ENCODE results near the gene TRIM46. TPM values are rescaled to one million over a fixed set of nuclear protein-coding genes. Genes with fewer than 3 reads are reported as not detected.
A peak's percentile ranks its signal among the peaks of the same experiment; 100 is the strongest.

TRIM46 gene
- total and polyA plus RNA-seq, 2 donors from 2014 or later = 0.28 to 2.1 TPM

DNA sequence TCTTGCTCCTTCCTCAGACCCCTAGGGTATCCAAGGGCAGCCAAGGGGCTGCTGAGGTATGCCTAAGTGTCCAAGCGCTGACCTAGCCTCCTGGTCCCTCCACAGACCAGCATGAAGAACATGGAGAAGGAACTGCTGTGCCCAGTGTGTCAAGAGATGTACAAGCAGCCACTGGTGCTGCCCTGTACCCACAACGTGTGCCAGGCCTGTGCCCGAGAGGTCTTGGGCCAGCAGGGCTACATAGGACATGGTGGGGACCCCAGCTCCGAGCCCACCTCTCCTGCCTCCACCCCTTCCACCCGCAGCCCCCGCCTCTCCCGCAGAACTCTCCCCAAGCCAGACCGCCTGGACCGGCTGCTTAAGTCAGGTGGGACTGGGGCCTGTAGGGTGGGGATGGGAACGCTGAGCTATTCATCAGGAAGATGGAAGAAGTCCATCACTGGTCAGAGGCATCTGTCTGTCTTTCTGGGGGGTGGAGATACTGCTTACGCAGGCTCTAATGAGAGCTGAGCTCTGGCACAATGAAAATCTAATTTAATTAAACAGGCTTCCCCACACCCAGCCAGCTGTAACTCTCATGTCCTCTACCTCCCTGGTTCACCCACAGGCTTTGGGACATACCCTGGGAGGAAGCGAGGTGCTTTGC lies 1.8 kb downstream of the TRIM46 start:
- H3K36me3 ChIP-seq (ENCODE audit: control insufficient read depth in 2 of 3, insufficient read depth in 3 of 3, low read length in 3 of 3) = peaks cover 0 to under 1% (median 0%) of the 10 kb centered on the region in 3 donors
- peak in 2 of 5 donors; percentile 57 to 83 for DNase-seq
- TF ChIP-seq, protein P1, sequence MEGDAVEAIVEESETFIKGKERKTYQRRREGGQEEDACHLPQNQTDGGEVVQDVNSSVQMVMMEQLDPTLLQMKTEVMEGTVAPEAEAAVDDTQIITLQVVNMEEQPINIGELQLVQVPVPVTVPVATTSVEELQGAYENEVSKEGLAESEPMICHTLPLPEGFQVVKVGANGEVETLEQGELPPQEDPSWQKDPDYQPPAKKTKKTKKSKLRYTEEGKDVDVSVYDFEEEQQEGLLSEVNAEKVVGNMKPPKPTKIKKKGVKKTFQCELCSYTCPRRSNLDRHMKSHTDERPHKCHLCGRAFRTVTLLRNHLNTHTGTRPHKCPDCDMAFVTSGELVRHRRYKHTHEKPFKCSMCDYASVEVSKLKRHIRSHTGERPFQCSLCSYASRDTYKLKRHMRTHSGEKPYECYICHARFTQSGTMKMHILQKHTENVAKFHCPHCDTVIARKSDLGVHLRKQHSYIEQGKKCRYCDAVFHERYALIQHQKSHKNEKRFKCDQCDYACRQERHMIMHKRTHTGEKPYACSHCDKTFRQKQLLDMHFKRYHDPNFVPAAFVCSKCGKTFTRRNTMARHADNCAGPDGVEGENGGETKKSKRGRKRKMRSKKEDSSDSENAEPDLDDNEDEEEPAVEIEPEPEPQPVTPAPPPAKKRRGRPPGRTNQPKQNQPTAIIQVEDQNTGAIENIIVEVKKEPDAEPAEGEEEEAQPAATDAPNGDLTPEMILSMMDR (IDR thresholded peaks at IDR 0.05; ENCODE audit: borderline replicate concordance, extremely low read depth, insufficient read depth) = no peak
- no peaks in the 10 kb centered on the region for H3K27me3 ChIP-seq (ENCODE audit: control insufficient read depth, insufficient read depth, low read length)
- no peak overlapping the region for H3K9ac ChIP-seq (ENCODE audit: low read length in 3 of 3)
- peaks cover 0 to 19% (median 10%) of the 10 kb centered on the region in 3 donors for H3K4me1 ChIP-seq (ENCODE audit: control insufficient read depth in 2 of 3, insufficient read depth in 2 of 3, low read depth in 1 of 3, low read length in 3 of 3)
- no peak for FAIRE-seq
- H3K9me3 ChIP-seq (ENCODE audit: control insufficient read depth in 2 of 3, insufficient read depth in 1 of 3, low read length in 3 of 3) = no peaks in the 10 kb centered on the region
- intact Hi-C loops (cut with DNase I) = loop anchor here (10.0 kb wide), 1 partner anchor 49 kb away; no protein-coding TSS in a partner anchor
- no peak overlapping the region for H3K27ac ChIP-seq (ENCODE audit: low read depth in 2 of 2, low read length in 2 of 2)
- H3K4me3 ChIP-seq (ENCODE audit: low read length in 3 of 3) = no peak overlapping the region

GRCh38 chr1:155175927-155176371 lies 2.3 kb downstream of the TRIM46 start:
- Histone ChIP-seq H3K9ac (ENCODE audit: low read length in 3 of 3) (no peak overlapping the region), H3K9me3 (ENCODE audit: control insufficient read depth in 2 of 3, insufficient read depth in 1 of 3, low read length in 3 of 3) (no peaks in the 10 kb centered on the region), H3K4me3 (ENCODE audit: low read length in 3 of 3) (no peak overlapping the region), H3K27me3 (ENCODE audit: control insufficient read depth, insufficient read depth, low read length) (no peaks in the 10 kb centered on the region), H3K4me1 (ENCODE audit: control insufficient read depth in 2 of 3, insufficient read depth in 2 of 3, low read depth in 1 of 3, low read length in 3 of 3) (peaks cover 0 to 19% (median 10%) of the 10 kb centered on the region in 3 donors), H3K27ac (ENCODE audit: low read depth in 2 of 2, low read length in 2 of 2) (no peak overlapping the region), H3K36me3 (ENCODE audit: control insufficient read depth in 2 of 3, insufficient read depth in 3 of 3, low read length in 3 of 3) (no peaks in the 10 kb centered on the region)
- TF ChIP-seq, protein P1 (IDR thresholded peaks at IDR 0.05; ENCODE audit: borderline replicate concordance, extremely low read depth, insufficient read depth) = peak; percentile 7
- intact Hi-C loops (cut with DNase I) = loop anchor here (10.0 kb wide), 1 partner anchor 49 kb away; no protein-coding TSS in a partner anchor
- no peak for FAIRE-seq
- peak in 2 of 5 donors; percentile 62 to 80 for DNase-seq

GRCh38 chr1:155176544-155177071 lies 3.0 kb downstream of the TRIM46 start:
- Histone ChIP-seq H3K9ac (ENCODE audit: low read length in 3 of 3) (peak overlapping the region in 1 of 3 donors; percentile 55), H3K36me3 (ENCODE audit: control insufficient read depth in 2 of 3, insufficient read depth in 3 of 3, low read length in 3 of 3) (no peaks in the 10 kb centered on the region), H3K27ac (ENCODE audit: low read depth in 2 of 2, low read length in 2 of 2) (peak overlapping the region; percentile 18 to 25), H3K4me1 (ENCODE audit: control insufficient read depth in 2 of 3, insufficient read depth in 2 of 3, low read depth in 1 of 3, low read length in 3 of 3) (peaks cover 0 to 19% (median 10%) of the 10 kb centered on the region in 3 donors), H3K27me3 (ENCODE audit: control insufficient read depth, insufficient read depth, low read length) (no peaks in the 10 kb centered on the region), H3K9me3 (ENCODE audit: control insufficient read depth in 2 of 3, insufficient read depth in 1 of 3, low read length in 3 of 3) (no peaks in the 10 kb centered on the region), H3K4me3 (ENCODE audit: low read length in 3 of 3) (peak overlapping the region in 1 of 3 donors; percentile 29)
- DNase-seq (peak; percentile 78 to 90 (median 87)), FAIRE-seq (no peak)
- intact Hi-C loops (cut with DNase I) = loop anchor here (10.0 kb wide), 1 partner anchor 48 kb away; no protein-coding TSS in a partner anchor
- TF ChIP-seq, protein P1 (IDR thresholded peaks at IDR 0.05; ENCODE audit: borderline replicate concordance, extremely low read depth, insufficient read depth) = peak; percentile 97
